Sigmoid colon (tissue), 7 donors: ENCODE results near the gene TPGS1. TPM values are rescaled to one million over a fixed set of nuclear protein-coding genes. Genes with fewer than 3 reads are reported as not detected.

Source experiments
- DNase-seq: peaks from one replicate; pipeline ENCODE4 v3.0.0-alpha.2; 2019
- H3K27ac ChIP-seq, 4 donors: fragments of 200-600 bp; sonication (generic); one replicate each; pipeline ENCODE4 v1.5.1; 2016 to 2019; ENCODE audit warnings: mild to moderate bottlenecking in 1 of 4
- H3K27me3 ChIP-seq, 3 donors: fragments of 200-600 bp; sonication (generic); one replicate each; pipeline ENCODE4 v1.5.1; 2019; ENCODE audit warnings: mild to moderate bottlenecking in 1 of 3
- H3K36me3 ChIP-seq, 4 donors: fragments of 200-600 bp; sonication (generic); one replicate each; pipeline ENCODE4 v1.5.1; 2016 to 2019
- H3K4me1 ChIP-seq, 4 donors: fragments of 200-600 bp; sonication (generic); one replicate each; pipeline ENCODE4 v1.5.1; 2017 to 2019
- H3K4me3 ChIP-seq, 4 donors: fragments of 200-600 bp; sonication (generic); one replicate each; pipeline ENCODE4 v1.5.1; 2017 to 2019; ENCODE audit warnings: mild to moderate bottlenecking in 2 of 4, moderate library complexity in 1 of 4
- H3K9me3 ChIP-seq, 4 donors: fragments of 200-600 bp in 3 of 4; sonication (generic) in 3 of 4; one replicate each; pipeline versions ENCODE4 v1.5.1 to v1.6.1; 2013 to 2019
- CTCF ChIP-seq, 4 experiments: fragments of 450-650 bp in 3 of 4; fragments of 200-600 bp in 1 of 4; IDR thresholded peaks; one replicate each; pipeline ENCODE4 v1.5.1; 2016 to 2019; ENCODE audit warnings: antibody characterized with exemption in 4 of 4, mild to moderate bottlenecking in 3 of 4, moderate library complexity in 2 of 4
- EP300 ChIP-seq, 4 donors: sonication (generic); formaldehyde crosslinking; IDR thresholded peaks; one replicate each; pipeline ENCODE4 v1.6.1; 2017; ENCODE audit warnings: antibody characterized with exemption in 4 of 4
- POLR2A ChIP-seq, 2 donors: fragments of 450-650 bp; IDR thresholded peaks; one replicate each; pipeline ENCODE4 v1.6.1; 2016; ENCODE audit warnings: antibody characterized with exemption in 2 of 2, mild to moderate bottlenecking in 2 of 2, moderate library complexity in 2 of 2
- POLR2AphosphoS5 ChIP-seq, 4 donors: sonication (generic); formaldehyde crosslinking; IDR thresholded peaks; one replicate each; pipeline ENCODE4 v1.6.1; 2017; ENCODE audit warnings: antibody characterized with exemption in 4 of 4
- WGBS, 2 donors: extraction: QIAGEN DNeasy Blood & Tissue Kit; methylation state at CpG; one replicate each; pipeline ENCODE4 v1.1.7; 2013; 5-methylcytosine and 5-hydroxymethylcytosine counted together
- intact Hi-C: fragments of 100-400 bp; cut with DNase I; formaldehyde crosslinking; loops from one replicate; pipeline ENCODE4 v1.15.1; 2023
- polyA plus RNA-seq, 3 donors: library from polyadenylated mRNA; stranded (reverse); fragments of 200-250 nt; gene quantifications; one replicate each; pipeline ENCODE4 v1.2.3, GENCODE V29; 2013
- total RNA-seq, 4 donors: library from RNA; depleted of rRNA; stranded (reverse); fragments of >200 nt; gene quantifications; one replicate each; pipeline ENCODE4 v1.1.0, GENCODE V29; 2016
- donor health status: healthy with polysubstance abuse.
- donor health status: Bipolar disorder and iron deficiency.
- donor health status: healthy.

Gene TPGS1
- total and polyA plus RNA-seq, 7 donors = 14.3 to 78.8 (median 36.3) TPM

DNA sequence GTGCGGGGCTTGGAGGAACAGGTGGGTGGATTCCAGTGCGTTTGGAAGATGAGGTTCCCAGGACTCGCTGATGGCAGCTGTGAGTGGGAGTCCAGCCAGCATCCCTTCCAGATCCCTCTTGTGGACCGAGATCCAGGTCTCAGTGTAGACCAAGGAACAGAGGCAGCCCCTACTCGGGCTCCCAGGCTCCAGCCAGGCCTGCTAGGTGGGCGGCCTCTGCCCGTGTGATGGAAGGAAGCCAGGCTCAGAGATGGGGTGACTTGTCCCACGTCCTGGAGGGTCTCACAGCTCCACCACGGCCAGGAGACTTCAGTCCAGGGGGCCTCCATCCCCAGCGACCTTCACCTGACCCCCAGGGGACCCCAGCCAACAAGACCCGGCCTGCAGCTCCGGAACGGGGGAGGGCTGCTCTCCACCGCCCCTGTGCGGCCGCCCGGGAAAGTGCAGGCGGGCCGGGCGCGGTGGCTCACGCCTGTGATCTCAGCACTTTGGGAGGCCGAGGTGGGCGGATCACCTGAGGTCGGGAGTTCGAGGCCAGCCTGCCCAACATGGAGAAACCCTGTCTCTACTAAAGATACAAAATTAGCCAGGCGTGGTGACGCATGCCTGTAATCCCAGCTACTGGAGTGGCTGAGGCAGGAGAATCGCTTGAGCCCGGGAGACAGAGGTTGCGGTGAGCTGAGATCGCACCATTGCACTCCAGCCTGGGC is 11.7 kb upstream of the TPGS1 start:
- Histone ChIP-seq H3K4me1 (peaks cover 0 to 22% (median 14%) of the 10 kb centered on the region in 4 donors), H3K4me3 (no peak overlapping the region), H3K9me3 (no peaks in the 10 kb centered on the region), H3K27me3 (peaks cover 35 to 49% (median 49%) of the 10 kb centered on the region in 3 donors), H3K27ac (no peak overlapping the region), H3K36me3 (no peaks in the 10 kb centered on the region)
- WGBS, 2 donors = 14 to 23% methylated on average over 32 of the region's 32 CpGs
- no peak for TF ChIP-seq EP300 (IDR thresholded peaks at IDR 0.05)
- TF ChIP-seq CTCF (IDR thresholded peaks at IDR 0.05) = peak in 3 of 4 experiments; percentile 43 to 60 (median 59)
- intact Hi-C loops = no loop called here
- DNase-seq = no peak

GRCh38 chr19:496112-496665 is 11.1 kb upstream of the TPGS1 start, which contains the start of gene MADCAM1:
Gene MADCAM1, plus strand, starts transcription at chr19:496486. Its CDS starts 14 bp downstream, at chr19:496500.
- DNase-seq = no peak
- H3K36me3 ChIP-seq = no peaks in the 10 kb centered on the region
- TF ChIP-seq POLR2AphosphoS5 (IDR thresholded peaks at IDR 0.05) = no peak
- TF ChIP-seq POLR2A (IDR thresholded peaks at IDR 0.05) = no peak
- no peak for TF ChIP-seq CTCF (IDR thresholded peaks at IDR 0.05)
- TF ChIP-seq EP300 (IDR thresholded peaks at IDR 0.05) = no peak
- H3K27me3 ChIP-seq = peaks cover 35 to 49% (median 49%) of the 10 kb centered on the region in 3 donors
- intact Hi-C loops = no loop called here
- no peak within 1 kb of the TSS for H3K27ac ChIP-seq
- H3K4me1 ChIP-seq = peaks cover 0 to 22% (median 14%) of the 10 kb centered on the region in 4 donors
- H3K4me3 ChIP-seq = no peak within 1 kb of the TSS
- WGBS, 2 donors = 15 to 17% methylated on average over 33 of the region's 33 CpGs
- no peaks in the 10 kb centered on the region for H3K9me3 ChIP-seq

- intact Hi-C loops = no loop called here
- 8 to 15% methylated on average over 18 of the region's 18 CpGs for WGBS, 2 donors
- TF ChIP-seq CTCF (IDR thresholded peaks at IDR 0.05) (no peak), EP300 (IDR thresholded peaks at IDR 0.05) (no peak), POLR2AphosphoS5 (IDR thresholded peaks at IDR 0.05) (no peak), POLR2A (IDR thresholded peaks at IDR 0.05) (no peak)
- Histone ChIP-seq H3K27me3 (peaks cover 35 to 49% (median 49%) of the 10 kb centered on the region in 3 donors), H3K9me3 (no peaks in the 10 kb centered on the region), H3K27ac (no peak overlapping the region), H3K36me3 (no peaks in the 10 kb centered on the region), H3K4me3 (no peak overlapping the region), H3K4me1 (peaks cover 0 to 22% (median 14%) of the 10 kb centered on the region in 4 donors)
- DNase-seq = no peak
These were observed 10.3 kb upstream of the TPGS1 start for GRCh38 chr19:496986-497385.

- H3K4me1 ChIP-seq = peaks cover 0 to 22% (median 14%) of the 10 kb centered on the region in 4 donors
- no peak overlapping the region for H3K27ac ChIP-seq
- TF ChIP-seq POLR2A (IDR thresholded peaks at IDR 0.05) (no peak), POLR2AphosphoS5 (IDR thresholded peaks at IDR 0.05) (no peak), CTCF (IDR thresholded peaks at IDR 0.05) (no peak), EP300 (IDR thresholded peaks at IDR 0.05) (no peak)
- intact Hi-C loops = no loop called here
- H3K4me3 ChIP-seq = peak overlapping the region in 1 of 4 donors; percentile 21
- WGBS, 2 donors = 2% methylated on average over 36 of the region's 36 CpGs
- no peak for DNase-seq
- H3K36me3 ChIP-seq = no peaks in the 10 kb centered on the region
- no peaks in the 10 kb centered on the region for H3K9me3 ChIP-seq
- peaks cover 35 to 49% (median 49%) of the 10 kb centered on the region in 3 donors for H3K27me3 ChIP-seq
These were observed 9.8 kb upstream of the TPGS1 start for GRCh38 chr19:497491-497868.
